ENCODE data around the gene RASSF10. TPM values are rescaled to one million over a fixed set of nuclear protein-coding genes. Genes with fewer than 3 reads are reported as not detected.

RASSF10 gene
- total RNA-seq, 1 donor from 2014 or later, result 0.52 TPM

DNA sequence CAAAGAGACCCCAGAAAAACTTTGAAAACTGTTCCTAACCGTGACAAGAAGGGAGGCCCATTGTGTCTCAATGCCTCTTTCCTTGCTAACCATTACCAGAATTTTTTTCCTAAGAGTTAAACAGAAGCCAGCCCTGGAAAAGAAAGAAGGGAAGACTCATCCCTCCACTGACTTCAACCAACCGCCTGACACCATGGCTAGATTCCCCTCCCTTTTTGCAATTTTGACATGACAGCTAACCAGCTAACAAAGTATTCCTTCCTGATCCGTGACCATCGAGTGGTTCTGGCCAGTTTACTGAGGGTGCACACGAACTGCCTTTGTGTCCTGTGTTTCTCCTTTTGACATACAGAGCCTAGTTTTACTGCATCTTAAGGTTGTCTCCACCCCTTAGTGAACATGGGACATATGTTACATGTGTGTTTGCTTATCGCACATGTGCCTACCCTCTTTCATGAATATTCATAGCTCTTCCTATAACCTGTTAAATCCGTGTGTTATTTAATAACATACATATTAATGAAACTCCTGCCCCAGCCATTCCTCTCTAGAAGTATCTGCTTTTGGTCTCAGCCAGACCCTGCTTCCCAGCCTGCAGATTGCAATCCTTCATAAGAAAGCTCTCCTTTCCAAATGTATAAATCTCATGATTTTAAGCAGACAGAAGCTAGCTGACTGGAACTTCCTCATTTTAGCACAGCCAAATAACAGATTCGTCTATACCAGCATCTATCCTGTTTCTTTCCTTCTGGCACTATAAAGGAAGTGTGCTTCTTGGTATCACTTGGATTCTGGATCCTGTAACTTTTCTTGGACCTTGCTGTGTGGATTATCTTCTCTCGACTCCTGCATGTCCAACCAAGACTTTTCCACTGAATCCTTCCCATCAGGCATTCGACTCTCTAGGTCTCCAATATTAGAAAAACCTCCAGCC is 37.8 kb downstream of the RASSF10 start:
- H3K9ac ChIP-seq (ENCODE audit: low read depth in 1 of 3, low read length in 3 of 3), result no peak overlapping the region
- no peak overlapping the region for H3K27ac ChIP-seq (ENCODE audit: low read depth, low read length)
- H3K4me1 ChIP-seq (ENCODE audit: control insufficient read depth in 3 of 3, insufficient read depth in 3 of 3, low read length in 3 of 3), result no peaks in the 10 kb centered on the region
- no peaks in the 10 kb centered on the region for H3K36me3 ChIP-seq (ENCODE audit: control insufficient read depth in 3 of 3, insufficient read depth in 3 of 3, low read length in 3 of 3)
- no peaks in the 10 kb centered on the region for H3K27me3 ChIP-seq (ENCODE audit: control insufficient read depth in 3 of 3, insufficient read depth in 3 of 3, low read length in 3 of 3)
- no peaks in the 10 kb centered on the region for H3K9me3 ChIP-seq (ENCODE audit: control insufficient read depth in 3 of 3, low read length in 3 of 3)
- H3K4me3 ChIP-seq (ENCODE audit: low read length in 3 of 3), result no peak overlapping the region

- Histone ChIP-seq H3K27me3 (ENCODE audit: control insufficient read depth in 3 of 3, insufficient read depth in 3 of 3, low read length in 3 of 3) (no peaks in the 10 kb centered on the region), H3K4me3 (ENCODE audit: low read length in 3 of 3) (no peak overlapping the region), H3K27ac (ENCODE audit: low read depth, low read length) (no peak overlapping the region), H3K9ac (ENCODE audit: low read depth in 1 of 3, low read length in 3 of 3) (no peak overlapping the region), H3K4me1 (ENCODE audit: control insufficient read depth in 3 of 3, insufficient read depth in 3 of 3, low read length in 3 of 3) (no peaks in the 10 kb centered on the region), H3K9me3 (ENCODE audit: control insufficient read depth in 3 of 3, low read length in 3 of 3) (no peaks in the 10 kb centered on the region), H3K36me3 (ENCODE audit: control insufficient read depth in 3 of 3, insufficient read depth in 3 of 3, low read length in 3 of 3) (no peaks in the 10 kb centered on the region)
These were observed 38.8 kb downstream of the RASSF10 start for GRCh38 chr11:13047884-13048283.

DNA sequence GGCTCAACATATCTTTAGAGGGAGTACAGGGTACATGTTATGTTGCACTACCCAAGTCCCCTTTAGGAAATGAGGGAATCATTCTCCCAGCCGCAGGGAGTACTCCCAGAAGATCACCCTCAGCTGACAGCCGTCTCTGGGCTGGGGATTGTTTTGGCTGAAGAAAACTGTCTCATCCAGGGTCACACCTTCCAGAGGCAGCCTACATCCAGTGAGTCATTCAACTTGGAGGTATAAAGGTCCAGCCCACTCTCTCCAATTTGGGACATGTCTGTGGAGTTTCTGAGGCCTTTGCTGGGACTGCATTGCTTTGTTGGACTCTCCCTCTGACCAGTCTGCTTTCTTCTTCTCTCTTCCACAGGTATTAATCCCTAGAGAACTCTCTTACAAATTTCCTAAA is 42.1 kb downstream of the RASSF10 start:
- Histone ChIP-seq H3K9me3 (ENCODE audit: control insufficient read depth in 3 of 3, low read length in 3 of 3) (no peaks in the 10 kb centered on the region), H3K27me3 (ENCODE audit: control insufficient read depth in 3 of 3, insufficient read depth in 3 of 3, low read length in 3 of 3) (no peaks in the 10 kb centered on the region), H3K27ac (ENCODE audit: low read depth, low read length) (no peak overlapping the region)

GRCh38 chr11:13052130-13052571 is 43.0 kb downstream of the RASSF10 start:
- H3K4me1 ChIP-seq (ENCODE audit: control insufficient read depth in 3 of 3, insufficient read depth in 3 of 3, low read length in 3 of 3), result no peaks in the 10 kb centered on the region

More for the DNA sequence above, 42.1 kb downstream of the RASSF10 start:
- Histone ChIP-seq H3K36me3 (ENCODE audit: control insufficient read depth in 3 of 3, insufficient read depth in 3 of 3, low read length in 3 of 3) (no peaks in the 10 kb centered on the region), H3K9ac (ENCODE audit: low read depth in 1 of 3, low read length in 3 of 3) (no peak overlapping the region), H3K4me3 (ENCODE audit: low read length in 3 of 3) (no peak overlapping the region), H3K4me1 (ENCODE audit: control insufficient read depth in 3 of 3, insufficient read depth in 3 of 3, low read length in 3 of 3) (no peaks in the 10 kb centered on the region)

DNA sequence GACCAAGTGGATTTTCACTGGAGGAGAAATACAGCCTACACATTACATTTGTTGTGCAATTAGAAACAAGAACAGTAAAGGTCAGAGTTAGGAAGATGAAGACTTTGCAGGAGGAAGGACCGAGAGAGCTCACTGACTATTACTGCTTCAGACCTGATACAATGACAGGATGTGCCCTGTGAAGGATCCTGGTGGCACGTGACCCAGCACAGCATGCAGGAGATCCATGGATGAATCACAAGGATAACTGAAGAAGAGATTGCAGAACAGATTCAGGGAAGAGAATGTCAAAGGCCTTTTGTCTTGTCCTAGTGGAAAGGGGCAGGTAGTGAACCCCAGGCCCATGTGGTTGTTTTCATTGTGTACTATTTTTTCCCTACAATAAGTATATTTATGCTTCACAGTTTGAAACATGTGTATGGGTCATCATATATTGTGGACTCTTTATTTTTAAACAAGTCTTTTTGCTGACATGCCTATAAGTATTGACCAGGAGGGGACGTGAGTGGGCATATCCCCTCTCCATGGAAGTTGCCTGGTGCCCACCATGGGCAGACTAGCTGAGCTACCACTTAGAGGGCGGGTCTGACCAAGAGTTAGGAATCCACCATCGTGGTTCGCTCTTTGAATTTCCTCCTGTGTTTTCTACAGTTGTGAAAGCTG is 44.3 kb downstream of the RASSF10 start:
- Histone ChIP-seq H3K36me3 (ENCODE audit: control insufficient read depth in 3 of 3, insufficient read depth in 3 of 3, low read length in 3 of 3) (no peaks in the 10 kb centered on the region), H3K27me3 (ENCODE audit: control insufficient read depth in 3 of 3, insufficient read depth in 3 of 3, low read length in 3 of 3) (no peaks in the 10 kb centered on the region), H3K4me3 (ENCODE audit: low read length in 3 of 3) (no peak overlapping the region), H3K9me3 (ENCODE audit: control insufficient read depth in 3 of 3, low read length in 3 of 3) (no peaks in the 10 kb centered on the region), H3K9ac (ENCODE audit: low read depth in 1 of 3, low read length in 3 of 3) (no peak overlapping the region), H3K4me1 (ENCODE audit: control insufficient read depth in 3 of 3, insufficient read depth in 3 of 3, low read length in 3 of 3) (no peaks in the 10 kb centered on the region), H3K27ac (ENCODE audit: low read depth, low read length) (no peak overlapping the region)

More at GRCh38 chr11:13052130-13052571, 43.0 kb downstream of the RASSF10 start:
- Histone ChIP-seq H3K9ac (ENCODE audit: low read depth in 1 of 3, low read length in 3 of 3) (no peak overlapping the region), H3K27me3 (ENCODE audit: control insufficient read depth in 3 of 3, insufficient read depth in 3 of 3, low read length in 3 of 3) (no peaks in the 10 kb centered on the region), H3K27ac (ENCODE audit: low read depth, low read length) (no peak overlapping the region), H3K4me3 (ENCODE audit: low read length in 3 of 3) (no peak overlapping the region), H3K36me3 (ENCODE audit: control insufficient read depth in 3 of 3, insufficient read depth in 3 of 3, low read length in 3 of 3) (no peaks in the 10 kb centered on the region), H3K9me3 (ENCODE audit: control insufficient read depth in 3 of 3, low read length in 3 of 3) (no peaks in the 10 kb centered on the region)

DNA sequence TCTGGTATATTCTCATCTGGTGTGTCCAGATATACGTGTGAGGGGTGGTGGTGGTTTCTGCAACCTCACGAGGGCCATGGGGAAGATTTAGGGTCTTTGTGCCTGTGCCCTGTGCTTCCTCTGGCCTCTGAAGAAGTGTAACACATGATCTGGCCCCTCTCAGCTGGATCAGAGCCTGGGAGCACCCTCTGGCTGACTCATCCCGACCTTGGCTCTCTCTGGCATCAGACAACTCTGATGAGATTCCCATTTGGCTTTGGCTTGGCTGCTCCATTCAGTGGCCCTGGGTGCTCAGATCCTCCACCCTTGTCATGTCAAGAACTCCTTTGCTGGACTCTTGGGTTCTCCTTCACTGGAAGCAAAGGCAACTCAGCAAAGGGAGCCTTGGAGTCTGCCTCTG is 45.2 kb downstream of the RASSF10 start:
- Histone ChIP-seq H3K9me3 (ENCODE audit: control insufficient read depth in 3 of 3, low read length in 3 of 3) (no peaks in the 10 kb centered on the region), H3K36me3 (ENCODE audit: control insufficient read depth in 3 of 3, insufficient read depth in 3 of 3, low read length in 3 of 3) (no peaks in the 10 kb centered on the region), H3K9ac (ENCODE audit: low read depth in 1 of 3, low read length in 3 of 3) (no peak overlapping the region), H3K4me3 (ENCODE audit: low read length in 3 of 3) (no peak overlapping the region), H3K27me3 (ENCODE audit: control insufficient read depth in 3 of 3, insufficient read depth in 3 of 3, low read length in 3 of 3) (no peaks in the 10 kb centered on the region), H3K27ac (ENCODE audit: low read depth, low read length) (no peak overlapping the region), H3K4me1 (ENCODE audit: control insufficient read depth in 3 of 3, insufficient read depth in 3 of 3, low read length in 3 of 3) (no peaks in the 10 kb centered on the region)

DNA sequence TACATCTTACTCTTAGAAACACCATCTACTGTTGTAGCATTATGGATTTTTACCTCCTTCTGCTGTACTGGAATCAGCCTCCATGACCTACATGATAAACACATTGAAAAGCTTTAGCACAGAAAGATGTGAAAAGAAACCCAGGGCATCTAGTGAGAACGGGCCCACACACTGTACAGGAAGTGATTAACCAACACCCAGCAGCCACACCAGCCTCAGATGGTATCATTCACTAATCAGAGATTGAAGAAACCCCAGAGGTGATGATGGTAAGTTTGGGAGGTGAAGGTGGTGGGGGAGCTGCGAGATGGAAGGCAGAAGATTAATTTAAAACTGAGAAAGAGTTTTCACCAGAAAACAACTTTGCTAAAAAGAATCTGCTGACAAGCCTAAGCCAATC is 46.1 kb downstream of the RASSF10 start:
- no peak overlapping the region for H3K9ac ChIP-seq (ENCODE audit: low read depth in 1 of 3, low read length in 3 of 3)
- H3K27ac ChIP-seq (ENCODE audit: low read depth, low read length), result no peak overlapping the region
- no peak overlapping the region for H3K4me3 ChIP-seq (ENCODE audit: low read length in 3 of 3)
- H3K4me1 ChIP-seq (ENCODE audit: control insufficient read depth in 3 of 3, insufficient read depth in 3 of 3, low read length in 3 of 3), result no peaks in the 10 kb centered on the region
- H3K9me3 ChIP-seq (ENCODE audit: control insufficient read depth in 3 of 3, low read length in 3 of 3), result no peaks in the 10 kb centered on the region
- H3K36me3 ChIP-seq (ENCODE audit: control insufficient read depth in 3 of 3, insufficient read depth in 3 of 3, low read length in 3 of 3), result no peaks in the 10 kb centered on the region
- H3K27me3 ChIP-seq (ENCODE audit: control insufficient read depth in 3 of 3, insufficient read depth in 3 of 3, low read length in 3 of 3), result no peaks in the 10 kb centered on the region

DNA sequence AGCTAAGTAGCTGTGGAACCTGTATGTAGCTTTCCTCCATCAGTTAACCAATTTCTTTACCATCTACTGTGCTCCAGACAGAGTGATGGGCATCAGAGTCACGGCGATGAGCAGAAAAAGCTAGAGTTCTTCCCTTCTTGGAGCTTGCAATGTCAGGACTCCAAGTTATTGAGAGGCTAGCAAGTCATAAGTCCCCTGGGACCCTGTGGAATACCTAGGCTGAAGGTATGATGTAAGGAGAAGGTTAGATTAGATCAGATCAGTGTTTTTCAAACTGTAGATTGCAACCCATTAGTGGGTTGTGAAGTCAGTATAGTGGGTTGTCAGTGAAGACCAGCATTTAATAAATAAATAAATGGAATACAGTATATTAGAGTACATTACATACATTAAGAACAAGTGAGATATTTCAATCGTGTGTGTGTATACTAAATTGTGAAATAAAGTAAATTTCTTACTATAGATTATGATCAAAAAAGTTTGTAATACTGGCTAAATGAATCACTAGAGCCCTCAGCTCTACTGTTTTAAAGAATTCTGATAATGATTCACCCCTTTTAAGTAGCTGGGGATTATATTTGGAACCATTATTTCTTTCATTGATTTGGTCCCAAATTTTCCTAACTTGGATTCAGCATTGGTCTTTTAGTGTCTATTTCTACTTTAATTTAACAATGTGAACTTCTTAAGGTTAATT is 52.3 kb downstream of the RASSF10 start:
- Histone ChIP-seq H3K36me3 (ENCODE audit: control insufficient read depth in 3 of 3, insufficient read depth in 3 of 3, low read length in 3 of 3) (no peaks in the 10 kb centered on the region), H3K4me1 (ENCODE audit: control insufficient read depth in 3 of 3, insufficient read depth in 3 of 3, low read length in 3 of 3) (no peaks in the 10 kb centered on the region), H3K9me3 (ENCODE audit: control insufficient read depth in 3 of 3, low read length in 3 of 3) (no peaks in the 10 kb centered on the region), H3K27me3 (ENCODE audit: control insufficient read depth in 3 of 3, insufficient read depth in 3 of 3, low read length in 3 of 3) (peaks cover 0 to 10% (median 0%) of the 10 kb centered on the region in 3 donors), H3K27ac (ENCODE audit: low read depth, low read length) (no peak overlapping the region), H3K4me3 (ENCODE audit: low read length in 3 of 3) (no peak overlapping the region), H3K9ac (ENCODE audit: low read depth in 1 of 3, low read length in 3 of 3) (no peak overlapping the region)

Data from skeletal muscle tissue (tissue), 4 donors.